Kidney (tissue), 14 donors: ENCODE results near the gene DPH7. TPM values are rescaled to one million over a fixed set of nuclear protein-coding genes. Genes with fewer than 3 reads are reported as not detected.
A peak's percentile ranks its signal among the peaks of the same experiment; 100 is the strongest.

Experiments
- DNase-seq, 5 donors: peaks; one replicate each; pipeline ENCODE4 v3.0.0-alpha.2; 2013 to 2020
- FAIRE-seq: peaks from 2 replicates; lab custom pipeline; 2012; peaks lifted over from hg19 to GRCh38; lab: Jason Lieb, UNC
- H3K27ac ChIP-seq, 2 donors: one replicate each; pipeline ENCODE4 v1.7.0; 2013; ENCODE audit warnings: low read depth in 2 of 2, low read length in 2 of 2, inconsistent platforms in 1 of 2
- H3K27me3 ChIP-seq: one replicate; pipeline ENCODE4 v1.7.1; 2013; ENCODE audit warnings: low read length, inconsistent platforms; ENCODE audit not compliant: control insufficient read depth, insufficient read depth
- H3K36me3 ChIP-seq, 3 donors: one replicate each; pipeline versions ENCODE4 v1.7.0 to v1.7.1; 2013; ENCODE audit warnings: low read length in 3 of 3, control low read depth in 1 of 3, inconsistent platforms in 1 of 3; ENCODE audit not compliant: insufficient read depth in 3 of 3, control insufficient read depth in 2 of 3
- H3K4me1 ChIP-seq, 3 donors: one replicate each; pipeline versions ENCODE4 v1.7.0 to v1.7.1; 2013; ENCODE audit warnings: low read length in 3 of 3, inconsistent platforms in 1 of 3, low read depth in 1 of 3; ENCODE audit not compliant: control insufficient read depth in 2 of 3, insufficient read depth in 2 of 3
- H3K4me3 ChIP-seq, 3 donors: one replicate each; pipeline versions ENCODE4 v1.7.0 to v1.8.1; 2013; ENCODE audit warnings: low read length in 3 of 3, control low read depth in 1 of 3, inconsistent platforms in 1 of 3
- H3K9ac ChIP-seq, 3 donors: one replicate each; pipeline versions ENCODE4 v1.7.0 to v1.7.1; 2013; ENCODE audit warnings: low read length in 3 of 3, control low read depth in 1 of 3, inconsistent platforms in 1 of 3
- H3K9me3 ChIP-seq, 3 donors: one replicate each; pipeline versions ENCODE4 v1.7.0 to v1.7.1; 2013; ENCODE audit warnings: low read length in 3 of 3, control low read depth in 1 of 3, inconsistent platforms in 1 of 3; ENCODE audit not compliant: control insufficient read depth in 2 of 3, insufficient read depth in 1 of 3
- intact Hi-C: fragments of 100-400 bp; cut with DNase I; formaldehyde crosslinking; loops from one replicate; pipeline ENCODE4 v1.11.1; 2022
- polyA plus RNA-seq: library from polyadenylated mRNA; stranded (reverse); fragments of 350-450 nt; fragmentation: Illumina TruSeq; extraction: RNeasy Lipid Tissue Mini Kit (QIAGEN cat#74804); gene quantifications from one replicate; pipeline ENCODE4 v1.2.3, GENCODE V29; 2014; ENCODE audit warnings: low read depth, low replicate concordance; ENCODE audit not compliant: insufficient read depth
- total RNA-seq: library from RNA; stranded (reverse); fragmentation: NEBNext Ultra II Directional; extraction: Animal tissue kit (Norgen Biotek cat#: 25700); gene quantifications from one replicate; pipeline ENCODE4 v1.2.1, GENCODE V29; 2021
- TF ChIP-seq, protein P1 (sequence below): IDR thresholded peaks from 3 replicates; pipeline ENCODE4 v1.5.1; 2012; ENCODE audit warnings: mild to moderate bottlenecking, moderate library complexity, borderline replicate concordance; ENCODE audit not compliant: insufficient read depth; ENCODE audit errors: extremely low read depth
- donor health status: control.
- donor health status: control.
- donor health status: control.
- donor health status: control.
- donor health status: control.
- donor health status: DM: yes; HTN: yes; CAD: no.
- donor health status: Normal renal cell carcinoma (clear cell type).

The DPH7 gene
- total and polyA plus RNA-seq, 2 donors from 2014 or later: 23.2 to 31.4 TPM

DNA sequence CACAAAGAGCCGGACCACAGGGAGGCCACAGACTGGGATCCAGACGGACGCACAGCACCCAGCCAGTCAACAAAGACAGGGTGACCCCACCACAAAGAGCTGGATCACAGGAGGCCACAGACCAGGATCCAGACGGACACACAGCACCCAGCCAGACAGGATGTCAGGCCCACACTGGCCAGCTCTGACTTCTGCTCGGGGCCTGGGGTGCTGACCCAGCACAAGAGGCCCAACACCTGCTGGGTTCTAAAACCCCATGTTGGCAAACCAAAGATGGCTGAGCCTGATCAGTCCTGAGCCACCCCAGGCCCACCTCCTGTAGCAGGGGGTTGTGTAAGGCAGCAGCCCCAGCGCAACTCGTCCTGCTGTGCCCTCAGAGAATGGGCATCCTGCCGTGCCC is 5.2 kb upstream of the DPH7 start:
- Histone ChIP-seq H3K4me1 (peaks cover 0 to 10% (median 0%) of the 10 kb centered on the region in 3 donors), H3K27ac (no peak overlapping the region), H3K4me3 (no peak overlapping the region), H3K9me3 (no peaks in the 10 kb centered on the region), H3K9ac (no peak overlapping the region), H3K27me3 (no peaks in the 10 kb centered on the region), H3K36me3 (peaks cover 0 to 26% (median 3%) of the 10 kb centered on the region in 3 donors)
- FAIRE-seq: no peak
- intact Hi-C loops: no loop called here
- TF ChIP-seq, protein P1, sequence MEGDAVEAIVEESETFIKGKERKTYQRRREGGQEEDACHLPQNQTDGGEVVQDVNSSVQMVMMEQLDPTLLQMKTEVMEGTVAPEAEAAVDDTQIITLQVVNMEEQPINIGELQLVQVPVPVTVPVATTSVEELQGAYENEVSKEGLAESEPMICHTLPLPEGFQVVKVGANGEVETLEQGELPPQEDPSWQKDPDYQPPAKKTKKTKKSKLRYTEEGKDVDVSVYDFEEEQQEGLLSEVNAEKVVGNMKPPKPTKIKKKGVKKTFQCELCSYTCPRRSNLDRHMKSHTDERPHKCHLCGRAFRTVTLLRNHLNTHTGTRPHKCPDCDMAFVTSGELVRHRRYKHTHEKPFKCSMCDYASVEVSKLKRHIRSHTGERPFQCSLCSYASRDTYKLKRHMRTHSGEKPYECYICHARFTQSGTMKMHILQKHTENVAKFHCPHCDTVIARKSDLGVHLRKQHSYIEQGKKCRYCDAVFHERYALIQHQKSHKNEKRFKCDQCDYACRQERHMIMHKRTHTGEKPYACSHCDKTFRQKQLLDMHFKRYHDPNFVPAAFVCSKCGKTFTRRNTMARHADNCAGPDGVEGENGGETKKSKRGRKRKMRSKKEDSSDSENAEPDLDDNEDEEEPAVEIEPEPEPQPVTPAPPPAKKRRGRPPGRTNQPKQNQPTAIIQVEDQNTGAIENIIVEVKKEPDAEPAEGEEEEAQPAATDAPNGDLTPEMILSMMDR: no peak
- DNase-seq: peak in 1 of 5 donors; percentile 51

DNA sequence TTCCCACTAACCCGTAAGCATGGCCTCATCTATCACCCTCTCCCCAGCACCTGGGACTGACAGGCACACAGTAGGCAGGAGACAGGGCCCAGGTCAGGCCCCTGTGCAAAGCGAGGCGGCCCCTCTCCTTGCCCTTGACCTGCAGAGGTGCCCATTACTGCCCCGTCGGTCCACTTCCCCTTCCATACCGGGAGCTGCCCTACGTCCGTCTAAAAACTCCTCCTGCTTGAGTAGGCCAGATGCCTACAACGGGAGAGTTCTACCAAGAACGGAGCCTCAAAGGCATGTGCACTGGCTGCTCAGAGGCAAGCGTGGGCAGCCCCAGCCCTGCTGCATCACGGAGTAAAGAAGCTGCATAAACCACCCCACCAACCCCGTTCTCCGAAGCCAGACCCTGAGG is 4.6 kb upstream of the DPH7 start:
- H3K4me1 ChIP-seq: peaks cover 0 to 9% (median 0%) of the 10 kb centered on the region in 3 donors
- intact Hi-C loops: no loop called here
- FAIRE-seq (no peak), DNase-seq (peak in 1 of 5 donors; percentile 55)
- TF ChIP-seq, protein P1: no peak
- H3K27me3 ChIP-seq: no peaks in the 10 kb centered on the region
- no peak overlapping the region for H3K4me3 ChIP-seq
- peaks cover 0 to 26% (median 3%) of the 10 kb centered on the region in 3 donors for H3K36me3 ChIP-seq
- H3K9me3 ChIP-seq: no peaks in the 10 kb centered on the region
- no peak overlapping the region for H3K9ac ChIP-seq
- no peak overlapping the region for H3K27ac ChIP-seq

DNA sequence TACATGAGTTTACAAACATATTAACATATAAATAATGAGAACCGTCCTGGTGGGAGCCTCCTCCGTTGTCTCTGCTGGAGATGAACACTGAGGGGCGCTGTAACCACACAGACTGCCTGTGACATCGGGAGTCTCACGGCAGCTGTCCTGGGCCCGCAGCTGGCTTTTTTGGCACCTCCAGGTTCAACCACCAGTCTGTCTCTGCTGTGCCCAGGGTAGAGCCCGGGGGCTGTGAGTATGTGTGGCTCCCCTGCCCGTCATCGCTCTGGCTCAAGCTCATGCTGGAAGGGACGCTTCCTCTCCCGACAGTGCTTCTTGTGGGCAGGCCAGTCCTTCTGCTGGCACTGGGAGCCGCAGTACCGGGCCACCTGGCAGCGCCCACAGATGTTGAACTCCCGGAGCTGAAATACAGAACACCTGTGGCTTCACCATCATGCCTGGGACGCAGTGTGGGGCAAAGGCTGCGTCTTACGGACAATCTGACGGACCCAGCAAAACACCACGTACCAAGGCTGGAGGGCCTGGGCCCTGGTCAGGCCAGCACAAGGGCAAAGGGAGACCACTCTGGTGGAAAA is 3.6 kb upstream of the DPH7 start:
- peaks cover 0 to 13% (median 4%) of the 10 kb centered on the region in 3 donors for H3K4me1 ChIP-seq
- H3K27me3 ChIP-seq: no peaks in the 10 kb centered on the region
- intact Hi-C loops: no loop called here
- no peak overlapping the region for H3K9ac ChIP-seq
- DNase-seq (peak in 1 of 5 donors; percentile 51), FAIRE-seq (no peak)
- TF ChIP-seq, protein P1: no peak
- H3K9me3 ChIP-seq: no peaks in the 10 kb centered on the region
- no peak overlapping the region for H3K27ac ChIP-seq
- H3K36me3 ChIP-seq: peaks cover 0 to 17% (median 3%) of the 10 kb centered on the region in 3 donors
- H3K4me3 ChIP-seq: no peak overlapping the region
